CD4-positive, alpha-beta T cell treated with Interleukin-4 for 1 hour (primary cell): ENCODE measurements around the gene RPA3.
A peak's percentile ranks its signal among the peaks of the same experiment; 100 is the strongest.
"Not testable (repeated sequence)": the region's sequence is repeated elsewhere in the genome, so short reads cannot be mapped to it uniquely, and the experiment has no call there.

Source experiments
- DNase-seq, 2 donors: peaks; one replicate each; pipeline ENCODE4 v3.0.0-alpha.2; 2020 to 2022

RPA3 gene

DNA sequence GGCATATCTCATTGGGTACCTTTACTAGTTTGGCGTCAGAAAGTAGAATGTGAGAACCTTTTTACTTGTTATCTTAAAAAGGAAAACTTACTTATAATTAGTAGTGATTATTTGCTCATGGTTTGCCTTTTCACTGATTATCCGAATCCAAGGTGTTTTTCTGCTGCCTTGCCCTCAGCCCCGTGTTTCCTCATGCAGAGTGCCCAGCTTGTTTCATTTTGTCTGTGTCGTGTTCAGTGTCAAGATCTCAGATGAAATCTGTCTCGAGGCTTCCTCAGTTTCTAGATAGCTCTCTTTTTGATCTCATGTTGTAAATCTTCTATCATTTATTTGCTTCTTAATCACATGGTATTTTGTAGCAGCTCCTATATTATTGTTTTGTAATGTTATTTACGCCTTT lies 30.1 kb downstream of the RPA3 start:
- no peak for DNase-seq

DNA sequence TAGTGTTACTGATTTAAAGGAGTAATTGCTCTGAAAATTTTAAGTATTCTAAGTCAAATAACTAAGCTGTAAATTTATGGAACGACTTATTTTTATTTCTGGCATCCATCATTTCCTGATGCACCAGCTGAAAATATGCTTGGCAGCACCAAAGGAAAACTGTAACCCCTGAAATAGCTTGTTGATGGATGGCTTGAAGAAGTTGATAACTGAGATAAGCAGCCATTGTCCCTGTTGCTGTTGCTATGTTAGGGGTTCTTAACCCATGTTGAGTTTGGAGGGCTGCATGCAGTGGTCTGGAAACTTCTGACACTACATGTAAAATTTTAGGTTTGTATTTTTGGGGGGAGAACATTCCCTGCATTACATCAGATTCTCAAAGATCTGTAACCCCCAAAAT lies 30.6 kb downstream of the RPA3 start:
- DNase-seq, result no peak

DNA sequence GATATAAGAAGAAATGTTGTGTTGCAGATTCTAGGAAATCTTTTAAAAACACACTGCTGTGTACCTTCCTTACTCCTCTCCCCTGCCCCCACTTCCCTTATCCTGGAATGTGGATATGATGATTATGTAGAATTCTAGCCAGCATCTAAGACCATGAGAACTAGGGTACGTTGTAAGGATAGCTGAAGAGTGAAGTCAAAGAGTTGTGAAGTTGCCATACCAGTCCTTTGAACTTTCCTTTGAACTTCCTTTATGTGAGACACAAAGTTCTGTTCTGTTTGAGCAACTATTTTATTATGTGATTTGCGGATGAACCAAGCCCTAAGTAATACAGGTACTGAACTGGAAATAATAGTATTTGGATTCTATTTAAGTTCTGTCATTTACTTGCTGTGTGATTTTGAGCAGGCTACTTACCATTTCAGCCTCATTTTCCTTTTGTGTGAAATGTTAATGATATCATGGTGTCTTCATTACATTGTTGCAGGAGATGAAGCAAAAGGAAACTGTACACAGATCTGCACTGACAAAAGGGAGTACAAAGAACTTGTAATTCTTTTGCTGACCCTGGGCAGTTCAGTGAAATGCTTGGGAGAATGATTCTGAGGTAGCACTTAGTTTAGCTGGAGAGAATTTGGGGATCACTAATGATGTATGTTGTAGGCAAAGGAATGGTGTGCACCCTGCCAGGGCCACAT lies 31.4 kb downstream of the RPA3 start:
- no peak for DNase-seq

DNA sequence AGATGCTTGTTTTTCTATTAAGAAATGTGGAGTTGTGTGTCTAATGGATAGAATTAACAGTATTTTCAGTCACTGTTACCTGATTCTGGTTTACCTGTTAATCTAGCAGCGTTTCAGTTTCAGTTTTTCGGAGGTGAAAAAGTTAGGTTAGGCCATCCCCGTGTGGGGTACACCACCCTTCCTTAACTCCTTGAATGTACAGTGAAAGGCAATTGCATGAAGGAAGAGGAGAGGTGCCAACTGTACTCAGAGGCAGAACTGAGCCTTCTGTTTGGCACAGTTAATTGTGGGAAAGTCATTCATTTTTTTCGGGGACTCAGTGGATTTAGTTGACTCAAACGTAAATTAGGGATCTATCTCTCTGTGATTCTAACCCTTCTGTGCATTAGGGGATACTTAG lies 35.5 kb downstream of the RPA3 start:
- no peak for DNase-seq

DNA sequence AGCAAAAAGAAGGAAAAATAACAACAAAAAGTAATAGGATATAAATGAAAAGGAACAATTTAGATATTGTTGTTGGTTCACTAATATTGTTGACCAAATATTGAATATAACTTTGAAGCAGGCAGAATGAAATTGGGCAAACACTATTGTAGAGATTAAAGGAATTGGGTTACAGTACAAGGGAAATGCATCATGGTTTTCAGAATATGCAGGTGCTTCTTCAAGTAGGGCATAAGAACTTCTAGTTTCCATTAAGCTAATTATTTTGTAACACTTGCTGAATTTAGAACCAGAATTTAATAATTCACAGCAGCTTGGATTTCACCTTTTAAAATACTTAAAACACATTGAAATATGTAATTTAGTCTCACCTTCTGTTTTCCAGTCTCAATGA lies 36.5 kb downstream of the RPA3 start:
- no peak for DNase-seq

DNA sequence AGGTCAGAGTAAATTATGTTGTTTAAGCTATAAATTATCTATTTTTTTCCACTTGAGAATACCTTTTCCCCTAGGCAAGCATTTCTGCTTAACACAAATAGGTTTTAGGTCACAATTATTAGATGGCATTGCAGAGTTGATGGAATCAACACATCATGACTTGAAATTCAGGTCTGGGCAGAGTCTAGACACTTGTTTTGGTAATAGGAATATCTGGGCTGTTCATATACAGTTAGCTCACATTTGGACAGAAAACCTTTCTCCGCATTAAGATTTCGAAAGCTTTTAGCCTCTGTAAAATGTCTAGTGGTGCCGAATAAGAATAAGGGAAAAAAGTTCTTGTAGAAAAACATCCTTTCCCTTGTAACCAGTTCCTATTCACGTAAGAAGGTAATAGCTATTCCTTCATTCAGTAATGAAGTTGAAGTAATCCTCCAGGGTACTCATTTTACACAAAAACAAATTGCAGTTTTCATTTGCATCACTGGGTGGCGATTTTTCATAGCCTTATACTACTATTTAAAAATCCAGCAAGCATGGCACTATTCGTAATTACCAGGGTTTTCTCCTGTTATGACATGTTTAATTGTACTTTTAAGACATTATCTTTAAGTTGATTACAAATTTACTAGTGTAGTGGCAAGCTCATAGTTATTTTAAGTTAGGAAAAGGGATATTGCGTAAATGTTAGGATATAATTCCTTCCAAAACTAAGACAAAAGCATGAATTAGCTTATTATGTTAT lies 37.0 kb downstream of the RPA3 start:
- DNase-seq, result peak; percentile 28 to 75

DNA sequence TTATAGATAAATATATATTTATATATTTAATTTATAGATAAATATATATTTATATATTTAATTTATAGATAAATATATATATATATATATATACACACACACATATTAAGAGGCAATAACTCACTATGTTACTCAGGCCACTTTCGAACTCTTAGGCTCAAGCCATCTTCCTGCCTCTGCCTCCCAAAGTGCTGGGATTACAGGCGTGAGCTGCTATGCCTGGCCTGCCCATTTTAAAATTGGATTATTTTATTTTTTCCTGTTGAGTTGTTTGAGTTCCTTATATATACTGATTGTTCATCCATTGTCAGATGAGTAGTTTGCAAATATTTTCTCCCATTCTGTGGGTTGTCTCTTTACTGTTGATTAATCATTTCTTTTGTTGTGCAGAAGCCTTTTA lies 38.8 kb downstream of the RPA3 start:
- not testable (repeated sequence) for DNase-seq

DNA sequence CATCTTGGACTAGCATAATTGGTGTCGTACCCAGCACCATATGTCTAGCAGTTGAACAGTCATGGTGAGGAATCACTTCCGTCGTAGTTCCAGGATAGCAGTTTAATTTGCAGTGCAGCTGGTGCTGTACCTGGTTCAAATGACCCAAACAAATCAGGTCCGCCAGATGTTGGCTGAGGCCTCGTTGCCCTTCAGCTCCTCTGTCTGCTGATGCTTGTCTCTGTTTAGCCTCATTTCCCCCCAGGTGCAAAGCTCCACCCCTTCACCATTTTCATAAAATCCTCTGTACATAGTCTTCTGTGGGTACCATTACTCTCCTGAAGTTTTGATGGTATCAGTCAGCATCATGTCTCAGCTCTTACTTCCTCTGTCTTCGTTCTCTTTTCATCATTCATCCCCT lies 42.7 kb downstream of the RPA3 start:
- DNase-seq, result no peak

DNA sequence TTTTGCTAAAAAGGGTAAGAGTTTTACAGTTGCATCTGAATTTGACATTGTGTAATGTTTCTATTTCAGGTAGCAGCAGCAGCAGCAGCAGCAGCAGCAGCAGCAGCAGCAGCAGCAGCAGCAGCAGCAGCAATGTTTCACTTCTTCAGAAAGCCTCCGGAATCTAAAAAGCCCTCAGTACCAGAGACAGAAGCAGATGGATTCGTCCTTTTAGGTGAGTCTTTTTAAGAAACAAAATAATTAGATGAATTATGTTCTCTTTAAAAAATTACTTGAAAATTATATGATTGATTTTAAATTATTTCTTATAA lies 45.2 kb downstream of the RPA3 start:
- DNase-seq, result no peak

DNA sequence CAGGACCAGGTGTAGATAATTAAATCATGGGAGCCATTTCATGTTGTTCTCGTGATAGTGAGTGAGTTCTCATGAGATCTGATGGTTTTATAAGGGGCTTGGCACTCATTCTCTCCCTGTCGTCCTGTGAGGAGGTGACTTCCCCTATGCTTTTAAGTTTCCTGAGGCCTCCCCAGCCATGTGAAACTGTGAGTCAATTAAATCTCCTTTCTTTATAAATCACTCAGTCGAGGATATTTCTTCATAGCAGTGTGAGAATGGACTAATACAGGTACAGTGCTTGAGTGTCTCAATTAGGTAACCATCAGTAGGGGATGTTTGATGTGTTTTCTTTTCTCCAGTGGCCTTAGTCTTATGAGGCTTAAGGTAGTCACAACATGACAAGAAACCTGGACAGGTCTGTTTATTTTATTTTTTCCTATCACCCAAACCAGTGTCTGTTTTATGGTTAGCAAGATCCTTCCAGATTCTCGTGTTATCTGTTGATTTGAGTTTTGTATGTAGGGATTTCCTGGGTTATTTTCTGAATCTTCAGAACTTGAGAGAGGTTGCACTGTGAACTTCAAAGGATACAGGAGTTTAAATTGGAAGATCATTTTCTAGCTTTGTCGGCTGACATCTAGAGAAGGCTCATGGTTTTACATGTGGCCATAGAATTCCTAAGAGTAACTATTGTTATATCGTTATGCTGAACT lies 45.7 kb downstream of the RPA3 start:
- DNase-seq, result no peak

DNA sequence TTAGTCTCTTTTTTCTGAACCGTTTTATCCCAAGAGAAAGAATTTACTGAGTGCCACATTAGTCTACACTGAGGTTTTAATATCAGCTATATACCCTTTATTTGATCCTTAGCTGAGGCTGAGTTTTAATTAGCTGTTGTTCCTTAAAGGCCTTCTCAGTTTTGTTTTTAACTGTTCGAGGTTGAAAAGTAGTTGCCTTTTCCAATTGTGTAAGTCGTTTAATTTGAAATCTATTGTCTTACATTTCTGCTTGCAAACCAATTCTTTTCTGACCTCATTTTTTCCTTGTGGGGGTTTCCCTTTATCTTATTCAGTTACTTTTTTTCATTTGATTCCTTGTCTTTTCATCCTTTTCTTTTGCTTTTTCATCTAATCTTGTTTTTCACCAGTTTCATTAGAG lies 47.0 kb downstream of the RPA3 start:
- DNase-seq, result no peak

DNA sequence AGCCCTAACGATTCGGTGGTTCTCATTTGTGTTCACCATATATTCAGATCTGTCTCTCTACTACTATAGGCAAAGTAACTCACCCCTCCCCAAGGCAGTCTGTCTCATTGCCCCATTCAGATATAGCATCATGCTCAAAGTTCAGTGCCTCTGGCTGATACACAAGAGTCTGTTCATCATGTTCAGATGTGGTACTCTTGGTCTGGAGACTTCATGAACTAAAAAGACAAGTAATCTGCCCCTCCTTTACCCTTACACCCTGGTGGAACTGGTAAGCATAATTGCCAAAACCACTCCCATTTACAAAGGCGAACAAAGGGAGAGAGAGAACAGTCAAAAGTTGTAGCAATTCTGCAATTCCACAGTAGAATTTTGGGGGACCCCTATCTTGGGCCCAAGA lies 47.9 kb downstream of the RPA3 start:
- no peak for DNase-seq

DNA sequence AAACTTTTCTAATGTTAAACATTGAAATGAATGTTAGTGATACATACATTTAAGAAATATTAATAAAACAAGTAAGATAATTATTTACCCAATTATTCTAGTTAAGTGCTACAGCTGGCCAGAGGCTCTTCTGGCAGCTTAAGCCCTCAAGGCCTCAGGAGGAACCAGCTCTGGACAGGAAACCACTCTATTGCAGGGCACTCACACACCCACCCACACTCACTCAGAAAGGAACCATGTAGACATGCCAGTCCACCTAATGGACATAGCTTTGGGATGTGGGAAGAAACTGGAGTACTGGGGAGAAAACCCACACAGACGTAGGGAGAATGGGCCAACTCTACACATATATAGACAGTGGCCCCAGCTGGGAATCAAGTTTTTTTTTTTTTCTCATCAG lies 49.7 kb downstream of the RPA3 start:
- DNase-seq, result no peak

DNA sequence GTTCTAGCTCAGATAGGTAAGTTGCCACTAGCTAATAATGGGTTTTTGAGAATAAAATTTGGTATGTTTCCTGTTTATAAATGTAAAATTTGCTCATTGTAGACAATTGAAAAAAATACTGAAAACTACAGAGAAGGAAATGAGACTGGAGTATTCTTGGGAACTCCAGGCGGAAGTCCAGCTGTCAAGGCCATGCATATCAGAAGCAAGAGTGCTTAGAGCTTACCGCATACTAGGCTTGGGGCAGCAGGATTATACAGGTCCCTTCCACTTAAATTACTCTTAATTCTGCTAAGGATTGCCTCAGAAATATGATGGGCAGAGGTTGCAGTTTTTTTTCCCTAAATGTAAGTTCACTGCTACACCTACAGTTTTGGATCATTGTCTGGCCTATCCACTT lies 51.2 kb downstream of the RPA3 start:
- no peak for DNase-seq

DNA sequence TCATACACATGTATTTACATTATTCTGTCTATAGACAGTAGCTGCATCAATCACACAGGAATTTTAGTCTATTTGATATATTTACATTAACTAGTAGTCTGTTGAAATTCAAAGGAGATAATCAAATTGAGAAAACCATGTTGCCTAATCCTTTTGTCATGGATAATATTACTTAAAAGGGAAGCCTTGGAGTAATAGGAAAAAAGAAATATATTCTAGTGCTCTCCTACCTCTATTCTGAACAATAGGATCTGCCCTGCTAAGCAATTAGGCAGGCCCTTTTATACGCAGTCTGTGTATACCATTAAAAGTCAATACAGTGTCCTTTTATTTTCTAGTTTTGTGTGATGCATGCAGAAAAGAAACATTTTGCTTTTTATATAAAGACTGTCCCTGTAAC lies 53.4 kb downstream of the RPA3 start:
- DNase-seq, result no peak

DNA sequence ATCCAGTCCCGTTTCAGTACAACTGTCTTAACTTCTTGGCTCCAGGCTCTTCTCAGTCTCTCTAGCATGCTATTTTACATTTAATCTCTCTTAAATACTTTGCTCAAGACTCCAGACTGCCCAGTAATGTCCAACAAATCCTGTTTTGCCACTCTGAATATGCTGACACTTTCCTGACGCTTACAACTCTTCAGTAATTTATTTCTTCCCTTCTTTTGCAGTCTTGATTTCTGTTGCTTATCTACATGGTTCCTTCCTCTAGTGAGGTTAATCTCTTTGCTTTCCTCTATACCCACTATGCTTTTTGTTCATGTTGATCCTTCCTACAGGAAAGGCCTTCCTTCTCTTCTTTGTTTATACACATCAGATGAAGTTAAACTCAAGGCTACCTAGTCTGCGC lies 54.1 kb downstream of the RPA3 start:
- DNase-seq, result no peak

DNA sequence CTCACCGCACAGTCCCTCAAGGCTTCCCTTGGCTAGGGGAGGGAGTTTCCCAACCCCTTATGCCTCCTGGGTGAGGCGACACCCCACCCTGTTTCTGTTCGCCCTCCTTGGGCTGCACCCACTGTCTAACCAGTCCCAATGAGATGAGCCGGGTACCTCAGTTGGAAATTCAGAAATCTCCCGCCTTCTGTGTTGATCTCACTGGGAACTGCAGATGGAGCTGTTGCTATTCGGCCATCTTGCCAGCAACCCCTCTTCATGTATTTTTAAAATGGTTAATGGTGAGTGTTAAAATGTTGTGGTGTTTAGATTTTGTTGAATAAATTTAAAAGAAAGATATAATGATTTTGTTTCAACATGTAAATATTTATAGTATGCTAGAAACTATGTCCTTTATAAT lies 55.9 kb downstream of the RPA3 start:
- no peak for DNase-seq

DNA sequence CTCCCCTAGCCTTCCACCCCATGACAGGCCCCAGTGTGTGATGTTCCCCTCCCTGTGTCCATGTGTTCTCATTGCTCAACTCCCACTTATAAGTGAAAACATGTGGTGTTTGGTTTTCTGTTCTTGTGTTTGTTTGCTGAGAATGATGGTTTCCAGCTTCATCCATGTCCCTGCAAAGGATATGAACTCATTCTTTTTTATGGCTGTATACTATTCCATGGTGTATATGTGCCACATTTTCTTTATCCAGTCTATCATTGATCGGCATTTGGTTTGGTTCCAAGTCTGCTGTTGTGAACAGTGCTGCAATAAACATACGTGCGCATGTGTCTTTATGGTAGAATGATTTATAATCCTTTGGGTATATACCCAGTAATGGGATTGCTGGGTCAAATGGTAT lies 61.9 kb downstream of the RPA3 start:
- not testable (repeated sequence) for DNase-seq

DNA sequence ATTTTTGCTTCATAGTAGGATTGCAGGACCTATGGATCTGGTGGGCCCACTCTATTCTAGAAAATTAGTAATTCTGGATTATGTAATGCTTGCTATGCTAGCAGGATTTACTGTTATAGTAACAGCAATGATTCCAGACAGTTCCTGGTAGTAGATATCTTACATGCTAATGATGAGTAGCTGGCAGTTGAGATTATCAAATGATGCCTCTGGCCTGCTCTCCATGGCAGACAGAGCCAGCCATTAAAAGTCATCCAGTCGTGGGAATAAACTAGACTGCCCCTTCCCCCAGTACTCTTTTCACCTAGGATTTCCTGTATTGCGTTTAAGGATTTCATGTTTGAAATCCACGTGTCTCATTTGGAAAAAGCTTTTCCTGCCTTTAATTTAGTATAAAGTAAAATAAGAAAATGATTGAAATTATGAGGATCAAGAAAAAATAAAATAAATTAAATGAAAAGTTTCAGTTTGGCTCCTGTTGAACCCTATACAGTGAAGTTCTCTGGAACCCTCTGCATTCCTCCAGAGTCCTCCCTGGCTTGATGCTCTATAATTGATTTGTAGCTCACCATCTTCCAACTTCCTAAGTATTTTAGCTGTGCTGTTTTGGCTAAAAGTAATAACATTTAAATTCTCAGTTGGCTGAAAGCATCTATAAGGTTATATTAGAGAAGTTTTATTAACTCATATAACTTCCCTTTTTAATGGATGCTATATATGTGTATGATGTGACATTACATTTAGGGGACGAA lies 63.3 kb downstream of the RPA3 start:
- DNase-seq, result no peak

DNA sequence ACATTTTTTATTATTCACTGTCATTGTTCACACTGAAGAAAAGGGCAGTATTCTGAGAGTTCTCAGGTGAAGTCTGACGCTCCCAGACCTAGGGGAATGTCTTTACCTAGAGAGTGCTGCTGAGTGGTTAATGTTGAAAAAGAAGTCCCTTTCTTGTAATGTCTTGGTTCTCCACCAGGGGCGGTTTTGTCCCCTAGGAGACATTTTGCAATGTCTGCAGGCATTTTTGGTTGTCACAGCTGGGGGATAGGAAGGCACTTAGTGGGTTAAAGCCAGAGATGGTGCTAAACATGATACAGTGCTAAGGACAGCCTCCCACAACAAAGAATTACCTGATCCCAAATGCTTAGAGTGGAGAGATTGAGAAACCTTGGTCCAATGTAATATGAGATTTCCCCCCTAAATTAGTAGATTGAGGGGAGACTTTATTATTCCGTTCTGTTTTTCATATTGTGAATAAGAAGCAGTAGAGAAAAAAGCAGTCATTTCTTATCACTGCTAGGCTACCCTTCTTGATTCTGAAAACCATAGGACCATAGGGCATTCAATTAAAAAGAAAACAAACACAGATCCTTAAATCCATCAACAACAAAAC lies 64.7 kb downstream of the RPA3 start:
- DNase-seq, result peak in 1 of 2 donors; percentile 41

DNA sequence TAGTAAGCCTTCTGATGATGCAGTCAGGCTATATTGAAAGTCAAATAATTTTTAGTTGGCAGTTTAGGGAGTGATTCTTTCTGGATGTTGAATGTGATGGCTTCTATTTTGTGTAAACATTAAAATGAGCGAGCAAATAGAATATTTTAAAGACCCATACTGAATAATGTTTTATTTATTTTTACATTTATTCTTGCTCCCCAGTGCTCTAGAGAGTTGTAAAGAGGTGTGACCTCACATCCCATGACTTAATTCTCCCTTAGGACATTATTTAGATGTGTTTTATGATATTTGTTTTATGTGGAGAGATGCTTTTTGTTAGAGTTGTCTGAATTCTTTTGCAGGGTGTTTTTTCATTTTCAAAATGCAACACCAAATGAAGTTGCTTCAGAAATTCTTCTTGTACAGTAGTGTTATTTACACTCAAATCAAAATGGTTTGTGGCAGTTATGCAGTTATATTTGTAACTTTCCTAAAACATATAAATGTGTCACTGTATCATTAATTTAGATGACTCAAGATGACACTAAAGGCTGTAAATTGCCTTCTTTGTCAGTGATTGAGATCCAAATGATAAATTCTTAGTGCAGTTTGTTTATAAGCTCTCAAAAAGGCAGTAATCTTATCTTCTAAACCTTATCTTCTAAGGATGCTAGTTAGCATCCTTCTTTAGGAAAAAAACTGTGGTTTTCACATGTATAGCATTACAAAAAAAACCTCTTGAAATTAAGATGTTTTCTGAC lies 65.4 kb downstream of the RPA3 start:
- DNase-seq, result no peak

DNA sequence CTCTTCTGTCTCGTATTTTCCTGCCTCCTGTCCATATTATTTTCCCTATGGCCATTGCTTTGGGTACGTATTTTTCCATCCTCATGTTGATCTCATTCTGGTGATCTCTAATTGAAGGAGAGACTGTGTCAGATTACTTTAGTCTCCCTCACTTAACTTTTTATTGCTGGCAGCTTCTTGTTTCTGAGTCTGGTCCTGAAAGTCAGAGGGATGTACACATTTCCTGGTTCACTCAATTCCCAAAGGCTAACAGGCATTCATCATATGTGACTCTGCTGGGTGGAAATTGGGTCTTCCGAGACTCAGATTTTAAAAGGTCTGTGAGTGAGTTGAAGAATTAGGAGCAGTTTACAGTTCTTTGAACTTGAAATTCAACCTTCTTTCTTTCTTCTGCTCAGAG lies 66.9 kb downstream of the RPA3 start:
- DNase-seq, result no peak
